Amygdala (tissue), 56 donors: ENCODE measurements around the gene TAOK1.
"Not testable (repeated sequence)": the region's sequence is repeated elsewhere in the genome, so short reads cannot be mapped to it uniquely, and the experiment has no call there.

Source experiments
- DNase-seq, 56 donors: peaks; one replicate each; lab custom pipeline; 2025; lab: John Stamatoyannopoulos, UW

TAOK1 gene

DNA sequence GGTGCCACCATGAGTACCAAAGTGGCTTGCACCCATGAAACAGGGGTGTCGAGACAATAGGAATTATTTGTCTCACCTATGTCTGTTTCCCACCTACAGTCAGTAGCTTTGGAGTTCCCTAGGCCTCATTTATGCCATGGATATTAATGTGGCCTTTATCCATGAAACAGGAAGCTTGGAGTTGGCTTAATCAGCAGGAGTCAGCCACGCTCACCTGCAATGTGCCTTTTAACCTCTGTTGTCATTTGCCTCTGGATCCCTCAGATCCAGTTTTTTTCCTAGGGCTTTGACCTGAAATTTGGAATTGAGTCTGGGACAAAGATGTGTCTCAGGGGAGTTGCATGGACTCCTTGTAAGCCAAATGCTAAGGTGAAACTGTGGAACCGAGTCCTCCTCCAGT is 44.4 kb downstream of the TAOK1 start:
- DNase-seq: no peak

DNA sequence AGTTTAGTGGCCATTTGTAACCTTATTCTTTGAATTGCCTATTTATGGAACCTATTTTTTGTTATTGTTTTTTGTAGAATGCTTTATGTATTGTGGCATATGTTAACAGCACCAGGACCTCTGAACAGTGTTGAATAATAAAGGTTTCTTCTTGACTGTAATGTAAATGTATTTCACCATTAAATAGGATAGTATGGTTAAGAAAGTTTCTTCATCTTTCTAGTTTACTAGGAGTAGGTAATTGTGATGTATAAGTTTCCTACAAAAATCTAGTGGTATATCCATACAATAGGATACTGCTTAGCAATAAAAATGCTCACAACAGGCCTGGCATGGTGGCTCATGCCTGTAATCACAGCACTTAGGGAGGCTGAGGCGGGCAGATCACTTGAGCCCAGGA is 52.3 kb downstream of the TAOK1 start:
- DNase-seq: no peak

DNA sequence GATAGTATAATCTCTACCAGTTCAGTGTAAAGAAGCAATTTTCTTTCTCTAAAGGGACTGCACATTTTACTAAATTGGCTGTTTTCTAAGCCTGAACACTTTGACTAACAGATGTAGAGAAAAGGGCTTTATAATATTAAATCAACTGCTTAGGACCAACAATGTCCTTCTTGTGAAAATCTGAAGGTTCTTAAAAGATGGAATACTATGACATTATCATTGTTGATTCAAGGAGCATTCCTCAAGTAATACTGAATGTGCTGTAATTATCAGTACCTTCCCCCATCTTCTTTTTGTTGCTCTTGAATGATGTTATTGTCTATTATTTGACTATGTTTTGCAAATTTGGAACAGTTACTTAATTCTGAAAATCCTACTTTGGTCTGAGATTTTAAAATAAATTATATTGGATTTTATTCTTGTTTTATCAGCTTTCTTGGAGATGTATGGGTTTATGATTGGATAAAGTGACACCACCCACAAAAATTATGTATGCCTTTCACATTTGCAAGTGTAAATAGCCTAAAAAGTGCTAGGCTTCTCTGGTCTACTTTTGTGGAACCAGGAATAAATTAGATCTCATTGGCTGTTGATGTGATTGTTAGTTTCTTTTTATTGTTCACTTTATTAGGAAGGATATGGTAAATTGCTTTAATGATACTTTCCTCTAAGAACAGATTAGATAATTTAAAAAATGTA is 53.0 kb downstream of the TAOK1 start:
- no peak for DNase-seq

DNA sequence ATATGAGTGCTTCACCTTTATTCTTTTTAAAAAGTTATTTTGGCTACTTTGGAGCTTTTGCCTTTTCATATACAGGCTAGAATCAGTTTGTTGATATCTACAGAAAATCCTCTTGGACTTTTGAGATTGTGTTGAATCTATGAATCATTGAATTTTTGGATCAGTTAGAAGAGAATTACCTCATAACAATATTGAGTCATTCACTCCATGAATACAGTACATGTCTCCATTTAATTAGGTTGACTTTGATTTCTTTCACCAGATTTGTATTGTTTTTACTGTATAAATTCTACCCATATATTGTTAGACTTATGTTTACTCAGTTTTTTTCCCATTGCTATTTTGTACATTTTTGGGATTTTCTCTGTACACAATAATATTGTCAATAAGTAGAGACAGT is 54.4 kb downstream of the TAOK1 start:
- DNase-seq: no peak

DNA sequence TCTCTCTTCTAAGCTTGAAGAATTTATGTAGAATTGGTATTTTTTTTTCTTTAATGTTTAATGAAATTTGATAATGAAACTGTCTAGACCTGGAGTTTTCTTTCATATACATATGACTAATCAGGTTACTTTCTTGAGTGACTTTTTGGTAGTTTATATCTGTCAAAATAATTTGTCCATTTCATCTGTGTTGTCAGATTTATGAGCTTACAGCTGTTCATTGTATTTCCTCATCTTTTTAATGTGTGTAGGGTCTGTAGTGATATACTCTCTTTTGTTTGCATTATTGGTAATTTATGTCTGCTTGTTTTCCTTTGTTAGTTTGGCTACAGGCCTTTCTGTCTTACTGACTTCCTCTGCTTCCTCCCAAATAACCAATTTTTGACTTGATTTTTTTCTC is 55.7 kb downstream of the TAOK1 start:
- no peak for DNase-seq

DNA sequence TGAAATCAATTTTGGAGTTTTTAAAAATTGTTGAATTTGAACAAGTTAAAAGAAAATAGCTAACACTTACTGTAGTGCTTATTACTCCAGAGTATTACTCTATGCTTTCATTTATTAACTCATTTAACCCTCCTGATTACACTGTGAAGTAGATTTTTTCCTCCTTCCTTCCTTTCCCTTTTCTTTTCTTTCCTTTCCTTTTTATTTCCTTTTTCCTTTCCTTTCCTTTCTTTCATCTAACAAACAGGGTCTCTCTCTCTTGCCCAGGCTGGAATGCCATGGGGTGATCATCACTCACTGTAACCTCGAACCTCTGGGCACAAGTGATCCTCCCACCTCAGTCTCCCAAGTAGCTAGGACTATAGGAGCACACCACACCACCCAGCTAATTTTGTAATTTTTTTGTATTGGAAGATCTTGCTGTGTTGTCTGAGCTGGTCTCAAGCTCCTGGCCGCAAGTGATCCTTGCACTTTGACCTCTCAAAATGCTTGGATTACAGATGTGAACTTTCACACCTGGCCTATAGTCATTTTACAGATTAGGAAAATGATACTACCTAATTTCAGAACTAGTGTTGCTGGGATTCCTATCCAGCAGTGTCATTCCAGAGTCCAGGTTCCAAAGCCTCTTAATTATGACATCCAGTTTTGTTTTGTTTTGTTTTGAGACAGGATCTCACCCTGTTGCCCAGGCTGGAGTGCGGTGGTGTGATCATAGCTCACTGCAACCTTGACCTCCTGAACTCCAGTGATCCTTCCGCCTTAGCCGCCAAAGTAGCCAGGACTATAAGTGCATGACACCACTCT is 59.9 kb downstream of the TAOK1 start:
- no peak for DNase-seq

DNA sequence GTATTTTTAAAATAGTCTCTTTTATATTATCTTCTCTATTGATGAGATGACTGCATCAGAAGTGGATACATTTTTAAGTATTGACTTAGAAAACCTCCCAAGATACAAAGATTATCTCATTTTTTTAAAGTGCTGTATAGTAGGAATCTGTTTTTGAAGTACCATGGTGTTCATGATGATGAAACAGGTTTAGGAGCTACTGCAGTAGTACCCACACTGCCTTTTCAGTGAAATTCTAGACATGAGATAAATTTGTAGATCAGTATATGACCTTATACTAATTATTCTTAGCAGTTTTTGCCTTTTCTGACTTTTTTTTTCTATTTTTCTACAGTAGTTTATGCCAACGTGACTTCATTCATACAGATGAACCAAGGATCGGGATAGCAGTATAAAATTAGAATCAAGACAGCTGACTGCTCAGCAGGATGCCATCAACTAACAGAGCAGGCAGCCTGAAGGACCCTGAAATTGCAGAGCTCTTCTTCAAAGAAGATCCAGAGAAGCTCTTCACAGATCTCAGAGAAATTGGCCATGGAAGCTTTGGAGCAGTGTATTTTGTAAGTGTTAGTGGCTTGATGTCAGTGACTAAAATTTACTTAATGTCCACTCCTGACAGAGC is 61.1 kb downstream of the TAOK1 start:
- no peak for DNase-seq

DNA sequence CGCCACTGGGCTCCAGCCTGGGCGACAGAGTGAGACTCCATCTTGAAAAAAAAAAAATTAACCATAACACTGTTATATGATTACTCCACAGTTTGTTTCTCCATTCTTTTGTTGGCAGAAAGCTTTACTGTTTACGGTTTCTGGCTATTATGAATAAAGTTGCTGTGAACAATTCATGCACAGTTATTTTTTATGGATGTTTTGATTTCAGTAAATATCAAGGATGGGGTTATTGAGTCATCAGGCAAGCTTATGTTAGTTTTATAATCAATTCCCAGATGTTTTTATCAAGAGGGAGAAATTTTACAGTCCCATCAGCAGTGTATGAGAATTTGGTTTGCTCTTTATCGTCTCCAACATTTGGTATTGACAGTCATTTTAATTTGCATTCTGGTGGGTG is 67.9 kb downstream of the TAOK1 start:
- DNase-seq: no peak

DNA sequence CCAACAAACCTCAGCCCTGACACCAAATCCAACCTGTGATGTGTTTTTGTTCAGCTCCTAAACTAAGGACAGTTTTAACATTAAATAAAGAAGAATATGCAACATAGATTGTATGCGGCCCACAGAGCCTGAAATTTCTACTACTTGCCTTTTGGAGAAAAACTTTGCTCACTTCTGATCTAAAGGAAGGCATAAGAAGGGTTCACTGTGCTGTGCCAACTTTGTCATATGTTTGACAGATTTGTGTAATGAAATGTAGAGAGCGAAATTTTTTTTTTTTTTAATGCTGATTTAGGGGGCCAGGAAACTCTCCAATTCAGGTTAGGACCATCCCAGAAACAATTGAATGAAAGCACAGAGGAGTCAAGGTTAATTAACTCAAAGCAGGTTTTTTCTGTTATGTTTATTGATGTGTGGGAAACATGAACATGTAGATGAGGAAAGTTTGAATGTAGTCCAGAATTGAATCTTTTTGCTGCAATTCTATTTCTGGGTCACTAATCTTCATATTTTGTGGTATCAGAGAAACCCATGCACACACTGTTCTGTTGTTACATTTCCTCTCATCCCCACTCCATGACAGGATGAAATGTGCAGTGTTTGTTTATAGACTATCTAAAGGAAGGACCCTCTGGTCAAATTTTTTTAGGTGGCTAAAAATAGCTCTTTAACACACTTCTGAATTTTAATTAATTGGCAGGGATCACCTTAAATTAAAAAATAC is 71.5 kb downstream of the TAOK1 start:
- DNase-seq: no peak

DNA sequence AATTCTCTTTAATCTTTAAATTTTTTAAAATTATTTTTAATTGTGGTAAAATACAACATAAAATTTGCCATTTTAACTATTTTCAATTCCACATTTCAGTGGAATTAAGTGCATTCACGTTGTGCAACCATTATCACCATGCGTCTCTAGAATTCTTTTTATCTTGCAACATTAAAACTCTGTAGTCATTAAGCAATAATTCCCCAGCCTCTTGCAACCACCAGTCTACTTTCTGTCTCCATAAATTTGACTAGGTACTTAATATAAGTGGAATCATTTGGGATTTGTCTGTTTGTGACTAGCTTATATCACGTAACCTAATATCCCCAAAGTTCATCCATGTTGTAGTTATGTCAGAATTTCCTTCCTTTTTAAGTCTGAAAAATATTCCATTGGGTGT is 79.1 kb downstream of the TAOK1 start:
- DNase-seq: no peak

DNA sequence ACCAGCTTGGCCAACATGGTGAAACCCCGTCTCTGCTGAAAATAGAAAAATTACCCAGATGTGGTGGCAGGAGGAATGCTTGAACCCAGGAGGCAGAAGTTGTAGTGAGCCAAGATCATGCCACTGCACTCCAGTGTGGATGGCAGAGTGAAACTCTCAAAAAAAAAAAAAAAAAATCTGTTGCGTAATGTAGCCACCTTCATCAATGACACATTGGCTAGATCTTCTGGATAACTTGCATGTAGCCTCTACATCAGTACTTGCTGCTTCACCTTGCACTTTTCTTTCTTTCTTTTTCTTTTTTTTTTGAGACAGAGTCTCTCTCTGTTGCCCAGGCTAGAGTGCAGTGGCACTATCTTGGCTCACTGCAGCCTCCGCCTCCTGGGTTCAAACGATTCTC is 83.3 kb downstream of the TAOK1 start:
- DNase-seq: not testable (repeated sequence)

DNA sequence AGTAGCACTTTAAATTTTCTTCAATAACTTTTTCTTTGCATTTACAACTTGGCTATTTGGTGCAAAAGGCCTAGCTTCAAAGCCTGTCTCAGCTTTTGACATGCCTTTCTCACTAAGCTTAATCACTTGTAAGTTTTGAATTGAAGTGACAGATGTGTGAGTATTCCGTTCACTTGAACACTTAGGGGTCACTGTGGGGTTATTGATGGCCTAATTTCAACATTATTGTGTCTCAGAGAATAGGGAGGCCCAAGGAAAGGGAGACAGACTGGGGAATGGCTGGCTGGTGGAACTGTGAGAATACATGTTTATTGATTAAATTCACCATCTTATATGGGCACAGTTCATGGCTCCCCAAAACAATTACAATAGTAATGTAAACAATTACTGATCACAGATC is 84.1 kb downstream of the TAOK1 start:
- DNase-seq: no peak

DNA sequence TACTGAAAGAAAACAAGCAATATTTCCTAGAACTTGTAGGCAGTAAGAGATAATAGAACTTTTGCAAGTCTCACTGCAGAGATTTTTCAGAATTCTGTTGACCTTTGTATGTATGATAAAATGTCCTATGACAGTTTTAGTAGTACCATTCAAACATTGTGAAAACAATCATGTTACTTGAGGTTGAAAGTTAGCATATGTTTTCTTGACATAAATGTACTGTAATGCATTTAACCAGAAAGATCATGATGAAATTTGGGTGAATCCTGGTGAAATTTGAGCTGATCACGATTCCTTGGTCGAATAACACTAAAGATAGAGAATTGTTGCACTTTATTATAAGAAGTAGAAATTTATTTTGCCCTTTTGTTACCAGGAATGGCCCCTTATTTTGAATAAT is 85.7 kb downstream of the TAOK1 start:
- DNase-seq: no peak

DNA sequence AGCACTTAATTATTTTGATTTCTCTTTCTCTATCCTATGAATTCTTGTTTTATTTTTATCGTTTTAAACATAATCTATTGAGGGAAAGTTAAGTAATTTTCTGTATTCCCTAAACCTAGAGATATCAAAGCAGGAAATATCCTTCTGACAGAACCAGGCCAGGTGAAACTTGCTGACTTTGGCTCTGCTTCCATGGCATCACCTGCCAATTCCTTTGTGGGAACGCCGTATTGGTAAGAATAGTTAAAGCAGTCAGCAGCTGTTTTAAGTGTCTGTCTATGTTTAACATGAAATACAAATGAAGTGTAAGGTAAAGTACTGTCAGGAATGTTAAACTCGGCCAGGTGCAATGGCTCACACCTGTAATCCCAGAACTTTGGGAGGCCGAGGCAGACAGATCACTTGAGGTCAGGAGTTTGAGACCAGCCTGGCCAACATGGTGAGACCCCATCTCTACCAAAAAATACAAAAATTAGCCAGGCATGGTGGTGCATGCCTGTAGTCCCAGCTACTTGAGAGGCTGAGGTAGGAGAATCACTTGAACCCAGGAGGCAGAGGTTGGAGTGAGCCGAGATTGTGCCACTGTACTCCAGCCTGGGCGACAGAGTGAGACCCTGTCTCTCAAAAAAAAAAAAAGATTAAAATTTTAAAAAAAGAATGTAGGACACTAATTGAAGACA is 90.2 kb downstream of the TAOK1 start:
- not testable (repeated sequence) for DNase-seq

DNA sequence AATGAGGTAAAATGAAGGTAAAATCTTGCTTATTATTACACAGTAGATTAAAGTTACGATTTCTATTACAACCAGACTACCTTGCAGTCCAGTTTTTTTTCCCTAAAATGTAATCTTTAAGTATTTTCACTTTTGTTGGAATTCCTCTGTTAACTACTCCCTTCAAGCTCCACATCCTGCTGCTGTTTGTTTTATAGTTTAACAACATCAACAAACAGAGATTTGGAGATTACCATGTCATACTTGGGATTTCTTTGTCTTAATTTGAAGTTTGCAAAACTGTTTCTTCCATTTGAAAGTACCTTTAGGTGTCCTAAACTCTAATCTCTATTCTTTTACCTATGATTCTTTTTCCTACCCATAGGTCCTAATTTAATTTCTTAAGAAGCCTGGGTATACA is 93.3 kb downstream of the TAOK1 start:
- DNase-seq: no peak

DNA sequence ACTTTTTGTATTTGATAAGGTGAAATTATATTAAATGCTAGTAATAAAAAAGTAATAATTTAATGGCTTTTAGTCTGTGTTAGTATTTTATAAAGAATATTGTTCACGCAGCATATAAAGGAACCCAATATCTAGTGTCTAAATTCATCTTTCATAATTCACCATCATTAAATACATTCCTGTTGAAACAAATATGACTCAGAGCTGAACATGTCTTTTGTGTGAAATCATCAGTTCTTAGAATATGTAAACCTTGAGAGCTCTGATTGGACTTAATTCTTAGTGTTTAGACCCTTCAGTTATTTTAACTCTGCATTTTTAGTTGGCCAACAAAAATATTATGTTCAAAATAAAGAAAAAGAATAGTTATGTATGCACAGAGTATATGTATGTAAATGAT is 104.8 kb downstream of the TAOK1 start:
- no peak for DNase-seq

DNA sequence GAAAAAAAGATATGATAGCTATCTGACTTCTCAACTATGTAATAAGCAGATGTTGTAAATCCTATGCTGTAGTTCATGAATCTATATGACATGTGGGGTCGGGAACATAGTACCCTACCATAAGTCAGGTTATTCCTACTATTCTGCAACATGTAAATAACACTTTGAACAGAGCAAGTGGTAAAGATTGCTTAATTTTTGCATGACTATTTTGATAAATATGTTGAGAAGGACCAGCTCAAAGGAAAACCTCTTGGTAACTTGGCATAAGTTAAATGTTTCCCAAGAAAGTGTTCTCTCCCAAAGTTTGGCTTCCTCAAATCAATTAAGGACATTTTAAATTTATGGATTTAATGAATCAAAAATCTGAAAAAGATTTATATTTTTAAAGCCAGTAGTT is 114.5 kb downstream of the TAOK1 start:
- DNase-seq: no peak

DNA sequence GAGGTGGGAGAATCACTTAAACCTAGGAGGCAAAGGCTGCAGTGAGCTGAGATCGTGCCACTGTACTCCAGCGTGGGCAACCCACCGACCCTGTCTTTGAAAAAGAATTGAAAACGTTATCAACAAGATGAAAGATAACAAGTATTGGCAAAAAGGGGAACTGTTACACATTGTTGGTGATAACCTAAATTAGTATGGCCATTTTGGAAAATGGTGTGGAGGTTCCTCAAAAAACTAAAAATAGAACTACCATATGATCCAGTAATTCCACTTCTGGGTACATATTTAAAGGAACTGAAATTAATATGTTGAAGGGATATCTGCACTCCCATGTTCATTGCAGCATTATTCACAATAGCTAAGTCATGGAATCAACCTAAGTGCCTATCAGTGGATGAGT is 115.7 kb downstream of the TAOK1 start:
- no peak for DNase-seq

DNA sequence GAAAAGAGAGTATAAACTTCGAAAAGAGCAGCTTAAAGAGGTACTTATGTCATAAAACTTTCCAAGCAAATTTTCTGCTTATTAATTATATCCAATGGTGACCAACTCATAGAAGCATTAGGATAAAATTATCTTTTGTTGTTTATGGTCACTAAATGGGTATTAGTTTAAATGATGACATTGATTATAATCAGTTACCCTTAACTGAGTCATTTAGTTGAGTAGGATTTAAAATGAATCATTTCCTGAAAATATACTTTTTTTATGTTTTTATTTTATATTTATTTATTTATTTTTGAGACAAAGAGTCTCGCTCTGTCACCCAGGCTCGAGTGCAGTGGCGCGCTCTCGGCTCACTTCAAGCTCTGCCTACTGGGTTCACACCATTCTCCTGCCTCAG is 120.8 kb downstream of the TAOK1 start:
- DNase-seq: no peak

DNA sequence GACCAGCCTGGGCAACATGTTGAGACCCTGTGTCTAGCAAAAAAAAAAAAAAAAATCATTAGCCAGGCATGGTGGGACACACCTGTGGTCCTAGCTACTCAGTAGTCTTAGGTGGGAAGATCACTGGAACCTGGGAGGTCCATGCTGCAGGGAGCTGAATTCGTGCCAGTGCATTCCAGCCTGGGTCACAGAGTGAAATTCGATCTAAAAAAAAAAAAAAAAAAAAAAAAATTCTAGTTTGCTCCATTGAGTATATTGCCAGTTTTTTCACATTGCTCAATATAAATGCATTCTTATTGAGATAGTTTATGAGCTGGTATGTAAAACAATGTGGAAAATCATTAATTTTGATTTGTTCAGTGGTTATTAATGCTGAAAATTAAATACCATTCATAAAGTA is 124.6 kb downstream of the TAOK1 start:
- DNase-seq: no peak

DNA sequence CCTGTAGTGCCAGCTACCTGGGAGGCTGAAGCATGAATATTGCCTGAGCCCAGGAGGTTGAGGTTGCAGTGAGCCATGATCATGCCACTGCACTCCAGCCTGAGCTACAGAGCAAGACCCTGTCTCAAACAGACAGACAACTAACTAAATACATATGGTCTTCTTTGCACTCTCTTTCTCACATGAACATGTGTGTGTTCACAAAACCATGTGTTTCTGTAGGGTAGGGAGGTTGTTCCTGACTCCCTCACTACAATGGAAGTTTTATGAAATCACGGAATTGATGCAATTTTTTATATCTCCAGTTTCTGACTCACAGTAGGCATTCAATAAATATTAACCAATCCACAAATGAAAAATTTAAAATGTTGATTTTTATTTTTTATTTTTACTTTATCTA is 128.2 kb downstream of the TAOK1 start:
- DNase-seq: no peak
